GM23338 (cell line): ENCODE measurements around the gene DYNC2LI1. TPM values are rescaled to one million over a fixed set of nuclear protein-coding genes. Genes with fewer than 3 reads are reported as not detected.

Experiments
- ATAC-seq: fragments of 200-7000 bp; cut with Tn5 transposase; 3 replicates; pipeline ENCODE4 v1.9.1; 2020
- DNase-seq: peaks from one replicate; pipeline ENCODE4 v3.0.0-alpha.2; 2015; ENCODE audit warnings: low spot score
- H2AFZ ChIP-seq: fragments of 200-600 bp; sonication (generic); 2 replicates; pipeline ENCODE4 v1.8.0; 2016; ENCODE audit warnings: antibody characterized with exemption, mild to moderate bottlenecking, moderate library complexity
- H3F3A ChIP-seq: fragments of 200-600 bp; sonication (generic); replicated peaks from 2 replicates; pipeline ENCODE4 v1.8.0; 2017; ENCODE audit warnings: antibody characterized with exemption, mixed run types, low read depth
- H3K27ac ChIP-seq: fragments of 200-600 bp; sonication (generic); 2 replicates; pipeline ENCODE4 v1.6.1; 2016; ENCODE audit warnings: low read depth
- H3K27me3 ChIP-seq: fragments of 200-600 bp; sonication (generic); 2 replicates; pipeline ENCODE4 v1.8.0; 2016; ENCODE audit warnings: mild to moderate bottlenecking, mixed run types, moderate library complexity; ENCODE audit not compliant: insufficient read depth
- H3K36me3 ChIP-seq: fragments of 200-600 bp; sonication (generic); 2 replicates; pipeline ENCODE4 v1.8.0; 2016; ENCODE audit warnings: mild to moderate bottlenecking; ENCODE audit not compliant: insufficient read depth
- H3K4me1 ChIP-seq: fragments of 200-600 bp; sonication (generic); 2 replicates; pipeline ENCODE4 v1.8.0; 2016; ENCODE audit warnings: mild to moderate bottlenecking, moderate library complexity; ENCODE audit not compliant: insufficient read depth
- H3K4me2 ChIP-seq: fragments of 200-600 bp; sonication (generic); 2 replicates; pipeline ENCODE4 v1.7.1; 2017; ENCODE audit warnings: mixed run types
- H3K4me3 ChIP-seq: fragments of 200-600 bp; sonication (generic); 2 replicates; pipeline ENCODE4 v1.6.1; 2016; ENCODE audit warnings: mixed run types
- H3K79me2 ChIP-seq: fragments of 200-600 bp; sonication (generic); replicated peaks from 2 replicates; pipeline ENCODE4 v1.8.0; 2017; ENCODE audit warnings: mild to moderate bottlenecking; ENCODE audit not compliant: insufficient read depth
- H3K9me2 ChIP-seq: fragments of 200-600 bp; sonication (generic); 2 replicates; pipeline ENCODE4 v1.8.0; 2017; ENCODE audit not compliant: insufficient read depth
- H4K20me1 ChIP-seq: fragments of 200-600 bp; sonication (generic); replicated peaks from 2 replicates; pipeline ENCODE4 v1.8.0; 2017; ENCODE audit warnings: mild to moderate bottlenecking; ENCODE audit not compliant: insufficient read depth
- H3K27ac Mint-ChIP-seq: 2 replicates; pipeline ENCODE4 v1.8.0; 2020; ENCODE audit warnings: inconsistent platforms, mild to moderate bottlenecking, moderate library complexity, mixed read lengths
- H3K27me3 Mint-ChIP-seq: 3 replicates; pipeline ENCODE4 v1.8.0; 2022; ENCODE audit warnings: low read depth, mild to moderate bottlenecking, moderate library complexity, mixed read lengths, inconsistent platforms; ENCODE audit not compliant: insufficient read depth, poor library complexity
- H3K36me3 Mint-ChIP-seq: 3 replicates; pipeline ENCODE4 v1.8.0; 2021; ENCODE audit warnings: low read depth, mild to moderate bottlenecking, inconsistent platforms, moderate library complexity, mixed read lengths
- H3K4me1 Mint-ChIP-seq: 3 replicates; pipeline ENCODE4 v1.8.0; 2020; ENCODE audit warnings: mild to moderate bottlenecking, inconsistent platforms, mixed read lengths
- H3K4me3 Mint-ChIP-seq: 3 replicates; pipeline ENCODE4 v1.8.0; 2021; ENCODE audit warnings: moderate library complexity, mild to moderate bottlenecking, inconsistent platforms, mixed read lengths
- H3K9me3 Mint-ChIP-seq: 3 replicates; pipeline ENCODE4 v1.8.0; 2020; ENCODE audit warnings: moderate library complexity, mild to moderate bottlenecking, inconsistent platforms, mixed read lengths
- ETS1 ChIP-seq: IDR thresholded peaks from 2 replicates; pipeline ENCODE4 v1.6.1; 2016; ENCODE audit warnings: antibody characterized with exemption
- EZH2 ChIP-seq: fragments of 200-600 bp; sonication (generic); IDR thresholded peaks from one replicate; pipeline ENCODE4 v1.8.0; 2017; ENCODE audit warnings: antibody characterized with exemption, mild to moderate bottlenecking, low read depth; ENCODE audit not compliant: unreplicated experiment
- EZH2phosphoT487 ChIP-seq: fragments of 200-600 bp; sonication (generic); IDR thresholded peaks from one replicate; pipeline ENCODE4 v1.8.1; 2018; ENCODE audit warnings: antibody characterized with exemption; ENCODE audit not compliant: unreplicated experiment
- JUNB ChIP-seq: IDR thresholded peaks from one replicate; pipeline ENCODE4 v1.6.1; 2016; ENCODE audit warnings: antibody characterized with exemption; ENCODE audit not compliant: unreplicated experiment
- ZNF462 ChIP-seq: fragments of 250-450 bp; sonication (Bioruptor Pico); IDR thresholded peaks from 2 replicates; pipeline ENCODE4 v1.5.0; 2020; ENCODE audit warnings: mild to moderate bottlenecking, moderate library complexity
- polyA plus RNA-seq: library from polyadenylated mRNA; unstranded; fragments of >200 nt; fragmentation: Nextera tagmentation; extraction: Ambion mirVana; gene quantifications from 2 replicates; pipeline ENCODE4 v1.2.1, GENCODE V29; 2016
- total RNA-seq: library from RNA; depleted of rRNA; stranded (reverse); fragments of >200 nt; shearing (Covaris generic); gene quantifications from 2 replicates; pipeline ENCODE4 v1.2.3, GENCODE V29; 2014
- TF ChIP-seq, protein P1 (sequence below), 2 experiments: fragments of 200-600 bp in 1 of 2; sonication (generic) in 1 of 2; conservative IDR thresholded peaks; 2 replicates each; pipeline versions ENCODE4 v1.5.1 to v1.6.1; 2016 to 2017; ENCODE audit warnings: antibody characterized with exemption in 2 of 2, low read depth in 2 of 2, mild to moderate bottlenecking in 2 of 2, moderate library complexity in 1 of 2

The DYNC2LI1 gene
- total and polyA plus RNA-seq, 2 experiments from 2014 or later = 8.4 to 11.5 TPM

- Histone ChIP-seq H3K4me1 (no peaks in the 10 kb centered on the region), H3K27me3 (no peaks in the 10 kb centered on the region), H3K4me2 (no peak overlapping the region), H3K4me3 (no peak overlapping the region), H3K27ac (no peak overlapping the region), H4K20me1 (no peaks in the 10 kb centered on the region), H3K9me2 (no peaks in the 10 kb centered on the region), H2AFZ (no peak overlapping the region), H3K36me3 (no peaks in the 10 kb centered on the region), H3K79me2 (no peaks in the 10 kb centered on the region), H3F3A (no peaks in the 10 kb centered on the region)
- TF ChIP-seq EZH2 = no peak
- no peak for TF ChIP-seq EZH2phosphoT487
- TF ChIP-seq ETS1 = no peak
- TF ChIP-seq, protein P1, sequence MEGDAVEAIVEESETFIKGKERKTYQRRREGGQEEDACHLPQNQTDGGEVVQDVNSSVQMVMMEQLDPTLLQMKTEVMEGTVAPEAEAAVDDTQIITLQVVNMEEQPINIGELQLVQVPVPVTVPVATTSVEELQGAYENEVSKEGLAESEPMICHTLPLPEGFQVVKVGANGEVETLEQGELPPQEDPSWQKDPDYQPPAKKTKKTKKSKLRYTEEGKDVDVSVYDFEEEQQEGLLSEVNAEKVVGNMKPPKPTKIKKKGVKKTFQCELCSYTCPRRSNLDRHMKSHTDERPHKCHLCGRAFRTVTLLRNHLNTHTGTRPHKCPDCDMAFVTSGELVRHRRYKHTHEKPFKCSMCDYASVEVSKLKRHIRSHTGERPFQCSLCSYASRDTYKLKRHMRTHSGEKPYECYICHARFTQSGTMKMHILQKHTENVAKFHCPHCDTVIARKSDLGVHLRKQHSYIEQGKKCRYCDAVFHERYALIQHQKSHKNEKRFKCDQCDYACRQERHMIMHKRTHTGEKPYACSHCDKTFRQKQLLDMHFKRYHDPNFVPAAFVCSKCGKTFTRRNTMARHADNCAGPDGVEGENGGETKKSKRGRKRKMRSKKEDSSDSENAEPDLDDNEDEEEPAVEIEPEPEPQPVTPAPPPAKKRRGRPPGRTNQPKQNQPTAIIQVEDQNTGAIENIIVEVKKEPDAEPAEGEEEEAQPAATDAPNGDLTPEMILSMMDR (conservative IDR thresholded peaks at IDR 0.05; ENCODE audit: low read depth in 2 of 2) = no peak
- no peak for TF ChIP-seq JUNB
- no peak for TF ChIP-seq ZNF462 (CRISPR knock-in tag)
- ATAC-seq = no peak
- Mint-ChIP-seq H3K27ac (no peak overlapping the region), H3K36me3 (no peaks in the 10 kb centered on the region), H3K9me3 (no peaks in the 10 kb centered on the region), H3K4me3 (no peak overlapping the region), H3K27me3 (peaks cover 2% of the 10 kb centered on the region), H3K4me1 (no peaks in the 10 kb centered on the region)
- DNase-seq = no peak
Measured at GRCh38 chr2:43812006-43812405, 38.2 kb downstream of the DYNC2LI1 start.
